Stomach (tissue), 4 donors: ENCODE measurements around the gene SEC14L6.

Experiments
- CTCF ChIP-seq, 7 experiments: fragments of 450-650 bp in 4 of 7; fragments of 200-600 bp in 3 of 7; sonication (generic) in 3 of 7; IDR thresholded peaks; one replicate each; pipeline ENCODE4 v1.5.1; 2016 to 2019; ENCODE audit warnings: antibody characterized with exemption in 7 of 7, control low read depth in 2 of 7, mild to moderate bottlenecking in 1 of 7
- EP300 ChIP-seq: sonication (generic); formaldehyde crosslinking; IDR thresholded peaks from one replicate; pipeline ENCODE4 v1.6.1; 2017; ENCODE audit warnings: antibody characterized with exemption
- POLR2A ChIP-seq, 4 donors: fragments of 450-650 bp; IDR thresholded peaks; one replicate each; pipeline ENCODE4 v1.6.1; 2016; ENCODE audit warnings: antibody characterized with exemption in 4 of 4, control low read depth in 2 of 4, mild to moderate bottlenecking in 1 of 4, moderate library complexity in 1 of 4
- POLR2AphosphoS5 ChIP-seq, 3 donors: sonication (generic); formaldehyde crosslinking; IDR thresholded peaks; one replicate each; pipeline ENCODE4 v1.6.1; 2016; ENCODE audit warnings: antibody characterized with exemption in 3 of 3

- no peak for TF ChIP-seq CTCF (IDR thresholded peaks at IDR 0.05)
- TF ChIP-seq POLR2A (IDR thresholded peaks at IDR 0.05), result no peak
- no peak for TF ChIP-seq EP300
- no peak for TF ChIP-seq POLR2AphosphoS5 (IDR thresholded peaks at IDR 0.05)
Observed at GRCh38 chr22:30516273-30516672, 30.3 kb downstream of the SEC14L6 start.
